ENCODE data around the gene ATP2B2.

ATP2B2 gene

GRCh38 chr3:10338164-10338470, 167.3 kb downstream of the ATP2B2 start:
- no peaks in the 10 kb centered on the region for H3K9me3 ChIP-seq (ENCODE audit: insufficient read depth, low read depth, low read length)
- H3K27me3 ChIP-seq (ENCODE audit: insufficient read depth, low read length) = no peaks in the 10 kb centered on the region
- H3K4me1 ChIP-seq (ENCODE audit: insufficient read depth, low read length) = no peaks in the 10 kb centered on the region
- H3K27ac ChIP-seq (ENCODE audit: low read length) = no peak overlapping the region
- no peak overlapping the region for H3K4me3 ChIP-seq (ENCODE audit: low read length)
- H3K9ac ChIP-seq (ENCODE audit: low read depth, low read length) = no peak overlapping the region
- H3K36me3 ChIP-seq (ENCODE audit: insufficient read depth, low read depth, low read length) = no peaks in the 10 kb centered on the region

DNA sequence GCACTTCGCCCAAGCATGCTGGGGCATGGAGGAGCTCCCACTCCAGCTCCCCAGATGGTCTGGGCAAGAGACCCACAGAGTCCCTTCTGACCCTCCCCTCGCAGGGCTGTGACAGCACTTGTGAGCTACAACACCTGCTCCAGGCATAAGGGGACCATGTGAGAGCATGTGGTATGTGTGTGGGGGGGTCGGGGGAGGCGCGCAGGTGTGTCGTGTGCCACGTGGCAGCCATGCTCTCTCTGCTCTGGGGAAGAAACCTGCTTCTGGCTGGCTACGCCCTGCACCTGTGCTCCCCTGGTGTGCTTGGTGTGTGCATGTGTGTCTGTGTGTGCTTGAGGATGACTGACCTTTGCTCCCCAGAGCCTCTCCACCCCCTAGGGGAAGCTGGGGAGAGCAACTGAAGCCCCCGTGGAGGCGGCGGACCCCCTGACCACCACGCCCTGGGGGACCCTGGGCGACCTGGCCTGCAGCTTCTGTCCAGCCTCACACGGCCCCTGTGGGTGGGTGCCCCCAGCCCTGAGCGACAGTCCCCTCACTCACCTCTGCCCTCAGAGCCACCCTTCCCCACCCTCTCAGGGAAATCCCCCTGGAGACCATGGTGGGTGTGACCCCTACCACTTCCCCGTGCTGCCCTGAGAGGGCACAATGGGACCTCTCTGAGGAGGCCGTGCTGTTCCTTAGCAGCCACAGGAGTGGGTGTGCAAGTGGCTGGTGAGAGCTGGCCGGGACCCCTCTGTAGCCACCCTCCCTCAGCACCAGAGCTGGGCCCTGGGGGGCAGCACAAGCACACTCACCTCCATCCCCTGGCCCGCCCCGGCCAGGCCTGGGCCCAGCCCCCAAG, 167.8 kb downstream of the ATP2B2 start:
- H3K9me3 ChIP-seq (ENCODE audit: insufficient read depth, low read depth, low read length) = no peaks in the 10 kb centered on the region
- no peaks in the 10 kb centered on the region for H3K27me3 ChIP-seq (ENCODE audit: insufficient read depth, low read length)
- H3K9ac ChIP-seq (ENCODE audit: low read depth, low read length) = no peak overlapping the region
- no peak overlapping the region for H3K27ac ChIP-seq (ENCODE audit: low read length)
- H3K4me3 ChIP-seq (ENCODE audit: low read length) = no peak overlapping the region
- H3K4me1 ChIP-seq (ENCODE audit: insufficient read depth, low read length) = no peaks in the 10 kb centered on the region
- no peaks in the 10 kb centered on the region for H3K36me3 ChIP-seq (ENCODE audit: insufficient read depth, low read depth, low read length)

DNA sequence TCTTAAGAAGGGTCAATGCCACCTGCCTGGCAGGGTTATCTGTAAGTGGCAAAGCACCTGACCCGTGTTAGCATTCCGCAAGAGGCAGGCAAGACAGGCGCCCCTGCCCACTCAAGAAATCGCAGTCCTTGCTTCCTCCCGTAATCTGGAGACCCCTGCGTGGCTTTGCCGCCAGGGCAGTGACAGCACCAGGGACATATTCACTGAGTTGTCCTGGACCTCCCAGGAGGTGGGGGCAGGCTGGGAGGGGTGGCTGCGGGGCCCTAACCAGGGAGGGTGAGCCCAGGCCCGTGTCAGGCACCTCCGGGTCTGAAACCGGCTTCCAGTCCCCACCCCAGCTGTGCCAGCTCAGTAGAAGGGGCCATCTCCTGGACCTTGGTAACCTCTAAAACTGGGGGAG, 168.6 kb downstream of the ATP2B2 start:
- no peaks in the 10 kb centered on the region for H3K9me3 ChIP-seq (ENCODE audit: insufficient read depth, low read depth, low read length)
- H3K4me1 ChIP-seq (ENCODE audit: insufficient read depth, low read length) = no peaks in the 10 kb centered on the region
- no peak overlapping the region for H3K27ac ChIP-seq (ENCODE audit: low read length)
- H3K9ac ChIP-seq (ENCODE audit: low read depth, low read length) = no peak overlapping the region
- no peaks in the 10 kb centered on the region for H3K27me3 ChIP-seq (ENCODE audit: insufficient read depth, low read length)
- H3K36me3 ChIP-seq (ENCODE audit: insufficient read depth, low read depth, low read length) = no peaks in the 10 kb centered on the region
- H3K4me3 ChIP-seq (ENCODE audit: low read length) = no peak overlapping the region

GRCh38 chr3:10335871-10336622, 169.3 kb downstream of the ATP2B2 start:
- no peaks in the 10 kb centered on the region for H3K4me1 ChIP-seq (ENCODE audit: insufficient read depth, low read length)

GRCh38 chr3:10335190-10335738, 170.1 kb downstream of the ATP2B2 start:
- no peak overlapping the region for H3K4me3 ChIP-seq (ENCODE audit: low read length)
- no peak overlapping the region for H3K27ac ChIP-seq (ENCODE audit: low read length)
- H3K4me1 ChIP-seq (ENCODE audit: insufficient read depth, low read length) = no peaks in the 10 kb centered on the region
- H3K27me3 ChIP-seq (ENCODE audit: insufficient read depth, low read length) = no peaks in the 10 kb centered on the region
- H3K9ac ChIP-seq (ENCODE audit: low read depth, low read length) = no peak overlapping the region
- H3K36me3 ChIP-seq (ENCODE audit: insufficient read depth, low read depth, low read length) = no peaks in the 10 kb centered on the region
- no peaks in the 10 kb centered on the region for H3K9me3 ChIP-seq (ENCODE audit: insufficient read depth, low read depth, low read length)

More at GRCh38 chr3:10335871-10336622, 169.3 kb downstream of the ATP2B2 start:
- Histone ChIP-seq H3K9me3 (ENCODE audit: insufficient read depth, low read depth, low read length) (no peaks in the 10 kb centered on the region), H3K9ac (ENCODE audit: low read depth, low read length) (no peak overlapping the region), H3K4me3 (ENCODE audit: low read length) (no peak overlapping the region), H3K27me3 (ENCODE audit: insufficient read depth, low read length) (no peaks in the 10 kb centered on the region), H3K27ac (ENCODE audit: low read length) (no peak overlapping the region), H3K36me3 (ENCODE audit: insufficient read depth, low read depth, low read length) (no peaks in the 10 kb centered on the region)

DNA sequence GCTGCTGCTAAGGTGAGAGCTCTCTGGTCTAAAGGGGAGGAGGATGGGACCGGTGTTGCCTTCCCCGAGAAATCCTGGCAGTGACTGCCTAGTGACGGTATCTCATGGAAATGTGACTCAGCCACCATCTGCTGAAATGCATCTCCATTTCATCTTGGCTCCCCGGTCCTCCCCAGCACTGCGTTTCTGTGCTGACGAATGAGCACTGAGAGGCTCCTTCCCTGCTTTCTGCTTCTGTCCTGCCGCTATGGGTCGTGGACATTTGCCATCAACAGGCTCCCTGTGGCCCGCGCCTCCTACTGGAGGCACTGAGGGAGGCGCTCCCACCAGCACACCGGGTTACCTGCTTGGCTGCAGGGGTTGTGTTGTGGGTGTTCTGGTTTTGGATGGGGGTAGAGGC, 170.9 kb downstream of the ATP2B2 start:
- H3K4me1 ChIP-seq (ENCODE audit: insufficient read depth, low read length) = no peaks in the 10 kb centered on the region
- H3K27me3 ChIP-seq (ENCODE audit: insufficient read depth, low read length) = peaks cover 2% of the 10 kb centered on the region
- no peaks in the 10 kb centered on the region for H3K9me3 ChIP-seq (ENCODE audit: insufficient read depth, low read depth, low read length)
- H3K27ac ChIP-seq (ENCODE audit: low read length) = no peak overlapping the region
- H3K36me3 ChIP-seq (ENCODE audit: insufficient read depth, low read depth, low read length) = no peaks in the 10 kb centered on the region
- H3K4me3 ChIP-seq (ENCODE audit: low read length) = no peak overlapping the region
- H3K9ac ChIP-seq (ENCODE audit: low read depth, low read length) = no peak overlapping the region

DNA sequence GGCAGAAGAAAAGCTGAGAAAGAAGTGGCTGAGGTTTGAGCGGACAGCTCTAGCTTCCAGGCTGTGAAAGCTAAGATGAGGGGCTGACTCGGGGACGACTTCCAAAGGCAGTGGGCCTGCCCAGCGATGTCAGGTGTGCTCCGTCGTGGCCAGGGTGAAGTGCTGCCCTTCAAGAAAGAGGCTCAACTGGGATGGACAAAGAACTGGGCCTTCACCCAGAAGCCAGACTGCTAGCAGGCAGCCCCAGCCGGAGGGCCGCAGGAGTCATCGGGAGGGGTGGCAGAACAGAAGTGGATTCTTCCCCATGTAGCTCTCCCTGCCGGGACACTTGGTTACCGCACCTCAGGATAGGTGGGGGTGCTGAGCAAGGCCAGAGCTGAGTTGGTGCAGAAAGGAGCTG, 171.3 kb downstream of the ATP2B2 start:
- Histone ChIP-seq H3K27ac (ENCODE audit: low read length) (no peak overlapping the region), H3K4me1 (ENCODE audit: insufficient read depth, low read length) (no peaks in the 10 kb centered on the region), H3K36me3 (ENCODE audit: insufficient read depth, low read depth, low read length) (no peaks in the 10 kb centered on the region), H3K9me3 (ENCODE audit: insufficient read depth, low read depth, low read length) (no peaks in the 10 kb centered on the region), H3K9ac (ENCODE audit: low read depth, low read length) (no peak overlapping the region), H3K4me3 (ENCODE audit: low read length) (no peak overlapping the region), H3K27me3 (ENCODE audit: insufficient read depth, low read length) (peaks cover 6% of the 10 kb centered on the region)

DNA sequence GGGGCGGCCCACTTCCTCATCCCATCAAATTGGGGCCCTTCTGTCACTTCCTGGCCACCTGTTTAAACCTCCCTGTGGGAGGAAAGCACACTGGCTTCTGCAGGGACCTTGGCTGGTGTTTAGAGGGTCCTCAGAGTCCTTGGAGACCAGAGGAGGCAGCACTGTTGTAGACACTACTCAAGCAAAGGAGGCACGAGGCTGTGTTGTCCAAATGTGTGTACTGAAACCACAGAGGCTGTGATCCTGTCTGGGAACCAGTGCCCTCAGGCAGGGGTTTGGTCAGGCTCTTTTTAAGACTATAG, 172.1 kb downstream of the ATP2B2 start:
- no peak overlapping the region for H3K4me3 ChIP-seq (ENCODE audit: low read length)
- H3K27ac ChIP-seq (ENCODE audit: low read length) = no peak overlapping the region
- no peaks in the 10 kb centered on the region for H3K36me3 ChIP-seq (ENCODE audit: insufficient read depth, low read depth, low read length)
- no peak overlapping the region for H3K9ac ChIP-seq (ENCODE audit: low read depth, low read length)
- no peaks in the 10 kb centered on the region for H3K9me3 ChIP-seq (ENCODE audit: insufficient read depth, low read depth, low read length)
- no peaks in the 10 kb centered on the region for H3K4me1 ChIP-seq (ENCODE audit: insufficient read depth, low read length)
- peaks cover 14% of the 10 kb centered on the region for H3K27me3 ChIP-seq (ENCODE audit: insufficient read depth, low read length)

DNA sequence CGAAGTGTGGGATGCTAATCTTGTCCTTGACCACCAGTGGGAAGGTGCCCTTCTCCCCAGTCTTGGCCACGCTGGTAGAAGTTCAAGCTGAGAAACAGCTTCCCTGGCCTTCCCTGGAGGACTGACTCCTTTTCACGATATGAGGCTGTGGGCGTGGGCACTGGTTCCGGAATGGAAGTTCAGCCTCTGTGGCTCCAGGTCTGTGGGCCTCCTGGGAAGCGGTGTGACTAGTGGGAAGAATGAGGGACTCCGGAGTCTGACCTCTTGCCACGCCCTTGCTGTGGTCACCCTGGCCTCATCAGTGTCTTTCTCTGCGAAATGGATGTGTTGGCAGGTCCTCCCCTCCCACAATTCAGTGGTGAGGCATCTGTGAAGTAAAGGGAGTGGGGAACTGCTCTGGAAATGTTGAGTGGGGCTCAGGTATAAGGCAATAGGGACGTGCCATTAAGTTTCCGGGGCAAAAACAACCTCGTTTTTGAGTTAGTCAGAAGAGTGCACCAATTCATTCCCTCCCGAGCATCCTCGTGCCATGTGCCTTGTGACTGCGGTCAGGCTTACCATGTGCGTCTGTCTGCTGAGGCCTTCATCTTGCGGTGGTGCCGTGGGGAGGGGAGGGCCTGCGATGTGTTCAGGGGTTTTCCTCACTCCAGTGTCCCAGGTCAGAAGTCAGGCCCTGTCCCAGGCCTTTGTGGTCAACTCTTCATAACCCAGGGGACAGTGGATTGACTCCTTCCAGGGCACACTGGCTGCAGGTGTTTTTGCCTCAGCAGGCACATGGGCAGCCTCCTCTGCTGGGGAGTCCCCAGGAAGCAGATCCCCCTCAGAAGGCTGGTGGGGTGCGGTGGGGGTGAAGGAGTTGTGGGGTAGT, 172.7 kb downstream of the ATP2B2 start:
- Histone ChIP-seq H3K9me3 (ENCODE audit: insufficient read depth, low read depth, low read length) (no peaks in the 10 kb centered on the region), H3K27ac (ENCODE audit: low read length) (no peak overlapping the region), H3K9ac (ENCODE audit: low read depth, low read length) (no peak overlapping the region), H3K4me3 (ENCODE audit: low read length) (no peak overlapping the region), H3K36me3 (ENCODE audit: insufficient read depth, low read depth, low read length) (no peaks in the 10 kb centered on the region), H3K27me3 (ENCODE audit: insufficient read depth, low read length) (peaks cover 17% of the 10 kb centered on the region), H3K4me1 (ENCODE audit: insufficient read depth, low read length) (no peaks in the 10 kb centered on the region)

GRCh38 chr3:10331320-10331719, 174.1 kb downstream of the ATP2B2 start:
- Histone ChIP-seq H3K4me3 (ENCODE audit: low read length) (no peak overlapping the region), H3K36me3 (ENCODE audit: insufficient read depth, low read depth, low read length) (no peaks in the 10 kb centered on the region), H3K27me3 (ENCODE audit: insufficient read depth, low read length) (peaks cover 31% of the 10 kb centered on the region), H3K9me3 (ENCODE audit: insufficient read depth, low read depth, low read length) (no peaks in the 10 kb centered on the region), H3K4me1 (ENCODE audit: insufficient read depth, low read length) (no peaks in the 10 kb centered on the region), H3K27ac (ENCODE audit: low read length) (no peak overlapping the region), H3K9ac (ENCODE audit: low read depth, low read length) (no peak overlapping the region)

DNA sequence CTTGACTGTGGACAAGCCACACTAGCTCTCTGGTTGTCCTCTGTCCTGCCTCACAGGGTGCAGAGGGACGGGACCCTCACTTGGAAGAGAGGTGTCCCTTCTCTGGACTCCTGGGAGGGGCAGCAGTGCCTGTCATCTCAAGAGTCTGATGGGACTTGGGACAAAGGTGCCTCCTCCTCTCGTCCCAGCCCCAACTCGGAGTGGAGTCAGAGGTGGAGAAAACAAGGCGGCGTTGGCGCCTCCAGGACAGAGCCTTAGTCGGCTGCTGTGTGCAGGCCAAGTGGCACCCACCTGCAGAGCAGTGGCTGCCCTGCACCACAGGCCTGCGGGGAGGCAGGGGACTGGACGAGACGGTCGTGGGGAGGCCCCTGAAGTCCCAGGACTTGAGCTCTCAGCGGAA, 175.1 kb downstream of the ATP2B2 start:
- Histone ChIP-seq H3K4me3 (ENCODE audit: low read length) (no peak overlapping the region), H3K9me3 (ENCODE audit: insufficient read depth, low read depth, low read length) (no peaks in the 10 kb centered on the region), H3K27me3 (ENCODE audit: insufficient read depth, low read length) (peaks cover 41% of the 10 kb centered on the region), H3K4me1 (ENCODE audit: insufficient read depth, low read length) (no peaks in the 10 kb centered on the region), H3K27ac (ENCODE audit: low read length) (no peak overlapping the region), H3K36me3 (ENCODE audit: insufficient read depth, low read depth, low read length) (no peaks in the 10 kb centered on the region), H3K9ac (ENCODE audit: low read depth, low read length) (no peak overlapping the region)
